HCT116 (cell line): ENCODE results near the gene SULT1A1. TPM values are rescaled to one million over a fixed set of nuclear protein-coding genes. Genes with fewer than 3 reads are reported as not detected.

Source experiments
- ATAC-seq: fragments of 200-7000 bp; cut with Tn5 transposase; 2 replicates; pipeline ENCODE4 v1.9.1; 2020; ENCODE audit warnings: mild to moderate bottlenecking, moderate library complexity
- BruUV-seq: library from RNA; stranded (reverse); fragments of 400-500 nt; replicated peaks from 2 replicates; lab custom pipeline; 2021; lab: Mats Ljungman, UMichigan
- CTCF ChIA-PET: fragments of 300-600 bp; sonication (Branson Sonifier 250); formaldehyde crosslinking; loops from one replicate; lab custom pipeline; 2021; ENCODE audit warnings: antibody characterized with exemption; lab: Charles Lee
- POLR2A ChIA-PET: fragments of 300-600, 350-600 bp; sonication (Branson Sonifier 250); formaldehyde crosslinking; loops from one replicate; lab custom pipeline; 2021; ENCODE audit warnings: antibody characterized with exemption; lab: Charles Lee
- RAD21 ChIA-PET, 2 experiments: fragments of 300-600 bp; sonication (Branson Sonifier 250); formaldehyde crosslinking; loops; one replicate each; lab custom pipeline; 2023; ENCODE audit warnings: low total read pairs in 2 of 2; ENCODE audit not compliant: uncharacterized antibody in 2 of 2, unreplicated experiment in 2 of 2, low non-redundant PET in 1 of 2; lab: Charles Lee
- DNase-seq: peaks from one replicate; pipeline ENCODE4 v3.0.0-alpha.2; 2010; ENCODE audit warnings: low read depth, low spot score
- H2AFZ ChIP-seq: fragments of 200-600 bp; shearing (Covaris generic), sonication (generic); 2 replicates; pipeline ENCODE4 v1.6.1; 2017; ENCODE audit warnings: low read depth, mixed run types, mixed read lengths, antibody characterized with exemption, low read length; ENCODE audit not compliant: poor library complexity, severe bottlenecking
- H3K27ac ChIP-seq: 2 replicates; pipeline ENCODE4 v1.5.1; 2012; ENCODE audit warnings: low read depth, low read length
- H3K27me3 ChIP-seq: fragments of 200-600 bp; sonication (generic); 2 replicates; pipeline ENCODE4 v1.6.1; 2016; ENCODE audit warnings: mixed run types, low read length, mixed read lengths; ENCODE audit not compliant: insufficient read depth
- H3K36me3 ChIP-seq, 2 experiments: fragments of 200-500 bp in 1 of 2; fragments of 200-600 bp in 1 of 2; sonication (Bioruptor generic) in 1 of 2; sonication (generic) in 1 of 2; 2 replicates each; pipeline versions ENCODE4 v1.5.1 to v1.6.1; 2014 to 2016; ENCODE audit warnings: low read length in 2 of 2, inconsistent platforms in 1 of 2, mixed read lengths in 1 of 2, mixed run types in 1 of 2; ENCODE audit not compliant: insufficient read depth in 2 of 2, control insufficient read depth in 1 of 2
- H3K4me1 ChIP-seq, 2 experiments: fragments of 200-600 bp in 1 of 2; sonication (generic) in 1 of 2; 2 replicates each; pipeline versions ENCODE4 v1.5.1 to v1.6.1; 2012 to 2017; ENCODE audit warnings: low read length in 2 of 2, inconsistent platforms in 1 of 2, mild to moderate bottlenecking in 1 of 2, mixed read lengths in 1 of 2, mixed run types in 1 of 2, moderate library complexity in 1 of 2; ENCODE audit not compliant: insufficient read depth in 2 of 2, control insufficient read depth in 1 of 2
- H3K4me2 ChIP-seq: fragments of 200-600 bp; sonication (generic); 2 replicates; pipeline ENCODE4 v1.6.1; 2017; ENCODE audit warnings: mixed run types, low read length, mixed read lengths
- H3K4me3 ChIP-seq, 2 experiments: fragments of 200-600 bp in 1 of 2; sonication (generic) in 1 of 2; replicated peaks in 1 of 2; 2 replicates each; pipeline ENCODE4 v1.5.1; 2011 to 2016; ENCODE audit warnings: low read length in 2 of 2, control low read depth in 1 of 2, low read depth in 1 of 2, mild to moderate bottlenecking in 1 of 2, mixed read lengths in 1 of 2, mixed run types in 1 of 2
- H3K79me2 ChIP-seq: fragments of 200-600 bp; sonication (generic); 2 replicates; pipeline ENCODE4 v1.6.1; 2017; ENCODE audit warnings: mild to moderate bottlenecking, mixed run types, low read length, moderate library complexity, mixed read lengths; ENCODE audit not compliant: insufficient read depth
- H3K9ac ChIP-seq: fragments of 200-600 bp; sonication (generic); 2 replicates; pipeline ENCODE4 v1.6.1; 2016; ENCODE audit warnings: low read length, mixed read lengths
- H3K9me2 ChIP-seq: fragments of 200-600 bp; sonication (generic), shearing (Covaris generic); 2 replicates; pipeline ENCODE4 v1.6.1; 2017; ENCODE audit warnings: mixed run types, mild to moderate bottlenecking, moderate library complexity; ENCODE audit not compliant: insufficient read depth
- H3K9me3 ChIP-seq, 2 experiments: fragments of 200-500 bp in 1 of 2; fragments of 200-600 bp in 1 of 2; sonication (Bioruptor generic) in 1 of 2; sonication (generic) in 1 of 2; 2 replicates each; pipeline ENCODE4 v1.6.1; 2014 to 2017; ENCODE audit warnings: low read length in 2 of 2, mixed read lengths in 2 of 2, inconsistent platforms in 1 of 2, low read depth in 1 of 2, mild to moderate bottlenecking in 1 of 2, mixed run types in 1 of 2, moderate library complexity in 1 of 2; ENCODE audit not compliant: control insufficient read depth in 1 of 2, insufficient read depth in 1 of 2
- H4K20me1 ChIP-seq: fragments of 200-600 bp; sonication (generic), shearing (Covaris generic); 2 replicates; pipeline ENCODE4 v1.6.1; 2017; ENCODE audit warnings: mixed run types, mild to moderate bottlenecking, moderate library complexity; ENCODE audit not compliant: insufficient read depth
- CBX3 ChIP-seq: IDR thresholded peaks from 2 replicates; pipeline ENCODE4 v1.6.1; 2012; ENCODE audit warnings: low read depth
- CEBPB ChIP-seq: IDR thresholded peaks from 2 replicates; pipeline ENCODE4 v1.6.1; 2012; ENCODE audit warnings: low read depth
- EGR1 ChIP-seq: IDR thresholded peaks from 2 replicates; pipeline ENCODE4 v1.6.1; 2012; ENCODE audit warnings: low read depth
- EZH2 ChIP-seq: fragments of 200-600 bp; sonication (generic); IDR thresholded peaks from 2 replicates; pipeline ENCODE4 v1.6.1; 2017; ENCODE audit warnings: antibody characterized with exemption, mixed run types
- EZH2phosphoT487 ChIP-seq: fragments of 200-600 bp; IDR thresholded peaks from 2 replicates; pipeline ENCODE4 v1.6.1; 2018; ENCODE audit warnings: antibody characterized with exemption, borderline replicate concordance
- FOSL1 ChIP-seq: IDR thresholded peaks from 2 replicates; pipeline ENCODE4 v1.6.1; 2012; ENCODE audit warnings: low read depth
- JUND ChIP-seq: IDR thresholded peaks from 2 replicates; pipeline ENCODE4 v1.6.1; 2012
- POLR2A ChIP-seq: IDR thresholded peaks from 2 replicates; pipeline ENCODE4 v1.7.0; 2011; ENCODE audit warnings: borderline replicate concordance; ENCODE audit not compliant: insufficient read depth, insufficient read length; ENCODE audit errors: extremely low read depth
- POLR2AphosphoS5 ChIP-seq: IDR thresholded peaks from 2 replicates; pipeline ENCODE4 v1.6.1; 2011; ENCODE audit warnings: mild to moderate bottlenecking, low read depth, low read length, moderate library complexity
- RAD21 ChIP-seq: IDR thresholded peaks from 2 replicates; pipeline ENCODE4 v1.6.1; 2012; ENCODE audit warnings: low read depth, mild to moderate bottlenecking
- SRF ChIP-seq: IDR thresholded peaks from 2 replicates; pipeline ENCODE4 v1.6.1; 2012; ENCODE audit warnings: low read depth
- ZFX ChIP-seq: fragments of 450-650 bp; IDR thresholded peaks from 2 replicates; pipeline ENCODE4 v1.6.1; 2017
- ZNF274 ChIP-seq: fragments of 200-500 bp; sonication (Bioruptor generic); IDR thresholded peaks from 2 replicates; pipeline ENCODE4 v1.6.1; 2014; ENCODE audit warnings: mild to moderate bottlenecking, low read depth, low read length, inconsistent platforms
- intact Hi-C: fragments of 100-400 bp; cut with micrococcal nuclease; formaldehyde crosslinking; loops from 2 replicates; pipeline ENCODE4 v1.10.0; 2022
- total RNA-seq: library from RNA; stranded (reverse); gene quantifications from one replicate; pipeline ENCODE4 v1.2.1, GENCODE V29; 2021; ENCODE audit not compliant: unreplicated experiment
- TF ChIP-seq, protein P1 (sequence below): IDR thresholded peaks from 2 replicates; pipeline ENCODE4 v1.6.1; 2012
- TF ChIP-seq, protein P2 (sequence below), 3 experiments: fragments of 200-600 bp in 1 of 3; sonication (generic) in 1 of 3; IDR thresholded peaks in 2 of 3; conservative IDR thresholded peaks in 1 of 3; 2 replicates each; pipeline ENCODE4 v1.5.1; 2012 to 2017; ENCODE audit warnings: low read depth in 2 of 3, low read length in 2 of 3, antibody characterized with exemption in 1 of 3, borderline replicate concordance in 1 of 3, control low read depth in 1 of 3, mild to moderate bottlenecking in 1 of 3, mixed read lengths in 1 of 3, mixed run types in 1 of 3, moderate library complexity in 1 of 3; ENCODE audit not compliant: insufficient read depth in 1 of 3
- TF ChIP-seq, protein P3 (sequence below): IDR thresholded peaks from 2 replicates; pipeline ENCODE4 v1.6.1; 2012; ENCODE audit warnings: low read depth
- TF ChIP-seq, protein P4 (sequence below): IDR thresholded peaks from 2 replicates; pipeline ENCODE4 v1.6.1; 2011; ENCODE audit warnings: mild to moderate bottlenecking, low read length, moderate library complexity; ENCODE audit not compliant: insufficient replicate concordance; ENCODE audit errors: extremely low read depth

The SULT1A1 gene
- total RNA-seq, 1 experiment from 2014 or later: 23.1 TPM

DNA sequence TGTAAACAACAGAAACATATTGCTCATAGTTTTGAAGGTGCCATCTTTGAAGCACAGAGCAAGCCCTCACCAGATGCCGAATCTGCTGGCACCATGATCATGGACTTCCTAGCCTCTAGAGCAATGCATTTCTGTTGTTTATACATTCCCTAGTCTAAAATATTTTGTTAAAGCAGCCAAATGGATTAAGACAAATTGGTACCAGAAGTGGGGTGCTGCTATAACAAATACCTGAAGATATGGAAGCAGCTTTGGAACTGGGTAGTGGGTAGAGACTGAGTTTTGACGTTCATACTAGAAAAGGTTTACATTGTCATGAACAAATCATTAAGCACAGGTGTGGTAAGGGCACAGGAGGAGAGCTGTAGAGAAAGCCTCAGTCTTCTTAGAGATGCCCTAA is 42.6 kb downstream of the SULT1A1 start:
- Histone ChIP-seq H4K20me1 (no peaks in the 10 kb centered on the region), H3K27ac (no peak overlapping the region), H3K9me2 (no peaks in the 10 kb centered on the region), H2AFZ (no peak overlapping the region), H3K4me2 (no peak overlapping the region), H3K4me3 (no peak overlapping the region), H3K9ac (no peak overlapping the region), H3K27me3 (no peaks in the 10 kb centered on the region), H3K79me2 (no peaks in the 10 kb centered on the region), H3K4me1 (no peaks in the 10 kb centered on the region), H3K36me3 (no peaks in the 10 kb centered on the region), H3K9me3 (peaks cover 7 to 8% of the 10 kb centered on the region in 2 experiments; a peak in 2 of 4 replicates)
- intact Hi-C loops: no loop called here
- ChIA-PET POLR2A (no interaction called here), CTCF (no interaction called here), RAD21 (no interaction called here)
- TF ChIP-seq EGR1 (no peak), POLR2A (no peak), ZNF274 (no peak), EZH2phosphoT487 (no peak), ZFX (no peak), EZH2 (no peak), JUND (no peak), RAD21 (no peak), CBX3 (no peak), CEBPB (no peak), POLR2AphosphoS5 (no peak), FOSL1 (no peak), SRF (no peak)
- TF ChIP-seq, protein P1, sequence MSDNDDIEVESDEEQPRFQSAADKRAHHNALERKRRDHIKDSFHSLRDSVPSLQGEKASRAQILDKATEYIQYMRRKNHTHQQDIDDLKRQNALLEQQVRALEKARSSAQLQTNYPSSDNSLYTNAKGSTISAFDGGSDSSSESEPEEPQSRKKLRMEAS: no peak
- TF ChIP-seq, protein P2, sequence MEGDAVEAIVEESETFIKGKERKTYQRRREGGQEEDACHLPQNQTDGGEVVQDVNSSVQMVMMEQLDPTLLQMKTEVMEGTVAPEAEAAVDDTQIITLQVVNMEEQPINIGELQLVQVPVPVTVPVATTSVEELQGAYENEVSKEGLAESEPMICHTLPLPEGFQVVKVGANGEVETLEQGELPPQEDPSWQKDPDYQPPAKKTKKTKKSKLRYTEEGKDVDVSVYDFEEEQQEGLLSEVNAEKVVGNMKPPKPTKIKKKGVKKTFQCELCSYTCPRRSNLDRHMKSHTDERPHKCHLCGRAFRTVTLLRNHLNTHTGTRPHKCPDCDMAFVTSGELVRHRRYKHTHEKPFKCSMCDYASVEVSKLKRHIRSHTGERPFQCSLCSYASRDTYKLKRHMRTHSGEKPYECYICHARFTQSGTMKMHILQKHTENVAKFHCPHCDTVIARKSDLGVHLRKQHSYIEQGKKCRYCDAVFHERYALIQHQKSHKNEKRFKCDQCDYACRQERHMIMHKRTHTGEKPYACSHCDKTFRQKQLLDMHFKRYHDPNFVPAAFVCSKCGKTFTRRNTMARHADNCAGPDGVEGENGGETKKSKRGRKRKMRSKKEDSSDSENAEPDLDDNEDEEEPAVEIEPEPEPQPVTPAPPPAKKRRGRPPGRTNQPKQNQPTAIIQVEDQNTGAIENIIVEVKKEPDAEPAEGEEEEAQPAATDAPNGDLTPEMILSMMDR (IDR thresholded peaks at IDR 0.05 in 2 of 3, conservative IDR thresholded peaks at IDR 0.05 in 1 of 3; ENCODE audit: borderline replicate concordance in 1 of 3, insufficient read depth in 1 of 3, low read depth in 2 of 3, low read length in 2 of 3): no peak
- TF ChIP-seq, protein P3, sequence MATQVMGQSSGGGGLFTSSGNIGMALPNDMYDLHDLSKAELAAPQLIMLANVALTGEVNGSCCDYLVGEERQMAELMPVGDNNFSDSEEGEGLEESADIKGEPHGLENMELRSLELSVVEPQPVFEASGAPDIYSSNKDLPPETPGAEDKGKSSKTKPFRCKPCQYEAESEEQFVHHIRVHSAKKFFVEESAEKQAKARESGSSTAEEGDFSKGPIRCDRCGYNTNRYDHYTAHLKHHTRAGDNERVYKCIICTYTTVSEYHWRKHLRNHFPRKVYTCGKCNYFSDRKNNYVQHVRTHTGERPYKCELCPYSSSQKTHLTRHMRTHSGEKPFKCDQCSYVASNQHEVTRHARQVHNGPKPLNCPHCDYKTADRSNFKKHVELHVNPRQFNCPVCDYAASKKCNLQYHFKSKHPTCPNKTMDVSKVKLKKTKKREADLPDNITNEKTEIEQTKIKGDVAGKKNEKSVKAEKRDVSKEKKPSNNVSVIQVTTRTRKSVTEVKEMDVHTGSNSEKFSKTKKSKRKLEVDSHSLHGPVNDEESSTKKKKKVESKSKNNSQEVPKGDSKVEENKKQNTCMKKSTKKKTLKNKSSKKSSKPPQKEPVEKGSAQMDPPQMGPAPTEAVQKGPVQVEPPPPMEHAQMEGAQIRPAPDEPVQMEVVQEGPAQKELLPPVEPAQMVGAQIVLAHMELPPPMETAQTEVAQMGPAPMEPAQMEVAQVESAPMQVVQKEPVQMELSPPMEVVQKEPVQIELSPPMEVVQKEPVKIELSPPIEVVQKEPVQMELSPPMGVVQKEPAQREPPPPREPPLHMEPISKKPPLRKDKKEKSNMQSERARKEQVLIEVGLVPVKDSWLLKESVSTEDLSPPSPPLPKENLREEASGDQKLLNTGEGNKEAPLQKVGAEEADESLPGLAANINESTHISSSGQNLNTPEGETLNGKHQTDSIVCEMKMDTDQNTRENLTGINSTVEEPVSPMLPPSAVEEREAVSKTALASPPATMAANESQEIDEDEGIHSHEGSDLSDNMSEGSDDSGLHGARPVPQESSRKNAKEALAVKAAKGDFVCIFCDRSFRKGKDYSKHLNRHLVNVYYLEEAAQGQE: no peak
- TF ChIP-seq, protein P4, sequence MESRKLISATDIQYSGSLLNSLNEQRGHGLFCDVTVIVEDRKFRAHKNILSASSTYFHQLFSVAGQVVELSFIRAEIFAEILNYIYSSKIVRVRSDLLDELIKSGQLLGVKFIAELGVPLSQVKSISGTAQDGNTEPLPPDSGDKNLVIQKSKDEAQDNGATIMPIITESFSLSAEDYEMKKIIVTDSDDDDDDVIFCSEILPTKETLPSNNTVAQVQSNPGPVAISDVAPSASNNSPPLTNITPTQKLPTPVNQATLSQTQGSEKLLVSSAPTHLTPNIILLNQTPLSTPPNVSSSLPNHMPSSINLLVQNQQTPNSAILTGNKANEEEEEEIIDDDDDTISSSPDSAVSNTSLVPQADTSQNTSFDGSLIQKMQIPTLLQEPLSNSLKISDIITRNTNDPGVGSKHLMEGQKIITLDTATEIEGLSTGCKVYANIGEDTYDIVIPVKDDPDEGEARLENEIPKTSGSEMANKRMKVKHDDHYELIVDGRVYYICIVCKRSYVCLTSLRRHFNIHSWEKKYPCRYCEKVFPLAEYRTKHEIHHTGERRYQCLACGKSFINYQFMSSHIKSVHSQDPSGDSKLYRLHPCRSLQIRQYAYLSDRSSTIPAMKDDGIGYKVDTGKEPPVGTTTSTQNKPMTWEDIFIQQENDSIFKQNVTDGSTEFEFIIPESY: no peak
- no TSS peak for BruUV-seq
- ATAC-seq (no peak), DNase-seq (no peak)
